ENCODE data around the gene SCT.

The SCT gene, protein sequence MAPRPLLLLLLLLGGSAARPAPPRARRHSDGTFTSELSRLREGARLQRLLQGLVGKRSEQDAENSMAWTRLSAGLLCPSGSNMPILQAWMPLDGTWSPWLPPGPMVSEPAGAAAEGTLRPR

GRCh38 chr11:626475-627307 lies at the start of gene SCT:
Gene SCT (minus strand): TSS chr11:627181. CDS start chr11:627143, 38 bp downstream.
- no peak within 1 kb of the TSS for H3K27ac ChIP-seq
- TF ChIP-seq ZFX (IDR thresholded peaks at IDR 0.05) (no peak), CTCF (conservative IDR thresholded peaks at IDR 0.05) (no peak)

- H3K27ac ChIP-seq, result no peak overlapping the region
Observed at GRCh38 chr11:674406-674805, 47.4 kb upstream of the SCT start.

DNA sequence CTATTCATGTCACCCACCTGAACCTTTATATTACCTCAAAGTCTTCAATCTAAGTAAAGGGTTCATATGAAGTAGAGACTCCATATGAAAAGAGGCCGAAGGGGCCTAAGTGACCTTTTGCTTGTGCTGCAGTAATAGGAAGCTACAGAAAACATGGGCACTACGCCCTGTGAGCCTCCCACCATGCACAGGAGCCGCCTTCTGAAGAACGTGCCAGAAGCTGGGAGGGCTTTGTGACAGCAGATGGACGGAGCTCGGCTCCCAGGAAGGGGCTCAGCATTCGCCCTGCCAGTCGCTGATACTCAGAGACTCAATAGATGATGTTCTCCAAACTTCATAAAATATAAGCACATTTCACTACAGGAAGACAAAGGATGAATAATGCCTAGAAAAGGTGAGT lies 46.9 kb upstream of the SCT start:
- no peak for TF ChIP-seq ZFX (IDR thresholded peaks at IDR 0.05)
- TF ChIP-seq CTCF (conservative IDR thresholded peaks at IDR 0.05), result no peak

More at GRCh38 chr11:674406-674805, 47.4 kb upstream of the SCT start:
- no peak for TF ChIP-seq CTCF (conservative IDR thresholded peaks at IDR 0.05)
- no peak for TF ChIP-seq ZFX (IDR thresholded peaks at IDR 0.05)

DNA sequence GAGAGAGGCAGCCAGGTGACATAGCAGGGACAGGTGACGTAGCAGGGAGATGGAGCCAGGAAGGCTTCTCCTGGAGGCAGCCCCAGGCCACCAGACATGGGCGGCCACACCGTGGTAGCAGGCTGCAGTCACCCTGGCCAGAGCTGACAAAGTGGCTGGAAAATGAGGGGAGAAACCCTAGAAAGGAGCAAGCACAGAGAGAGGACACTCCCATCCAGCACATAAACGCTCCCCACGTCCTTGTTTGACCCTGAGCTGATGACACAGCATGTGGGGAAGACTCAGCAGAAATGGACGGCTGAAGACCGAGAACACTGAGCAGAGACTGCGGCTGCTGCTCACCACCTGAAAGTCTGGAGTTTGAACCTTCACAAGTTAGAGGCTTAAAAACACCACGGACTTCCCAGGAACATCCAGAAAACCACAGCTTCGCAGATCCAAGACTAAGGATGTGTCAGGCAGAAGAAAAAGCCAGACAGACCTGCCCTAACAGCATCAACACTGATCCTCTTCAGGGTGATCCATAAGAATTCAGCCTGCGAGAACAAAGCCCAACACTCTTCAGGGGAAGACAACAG lies 38.8 kb upstream of the SCT start:
- peak overlapping the region; percentile 75 for H3K27ac ChIP-seq

More for the DNA sequence above, 46.9 kb upstream of the SCT start:
- no peak overlapping the region for H3K27ac ChIP-seq

GRCh38 chr11:665062-665703 lies 38.2 kb upstream of the SCT start:
- no peak for TF ChIP-seq ZFX (IDR thresholded peaks at IDR 0.05)
- no peak for TF ChIP-seq CTCF (conservative IDR thresholded peaks at IDR 0.05)
- peak overlapping the region; percentile 75 for H3K27ac ChIP-seq

More for the DNA sequence above, 38.8 kb upstream of the SCT start:
- no peak for TF ChIP-seq CTCF (conservative IDR thresholded peaks at IDR 0.05)
- TF ChIP-seq ZFX (IDR thresholded peaks at IDR 0.05), result no peak

DNA sequence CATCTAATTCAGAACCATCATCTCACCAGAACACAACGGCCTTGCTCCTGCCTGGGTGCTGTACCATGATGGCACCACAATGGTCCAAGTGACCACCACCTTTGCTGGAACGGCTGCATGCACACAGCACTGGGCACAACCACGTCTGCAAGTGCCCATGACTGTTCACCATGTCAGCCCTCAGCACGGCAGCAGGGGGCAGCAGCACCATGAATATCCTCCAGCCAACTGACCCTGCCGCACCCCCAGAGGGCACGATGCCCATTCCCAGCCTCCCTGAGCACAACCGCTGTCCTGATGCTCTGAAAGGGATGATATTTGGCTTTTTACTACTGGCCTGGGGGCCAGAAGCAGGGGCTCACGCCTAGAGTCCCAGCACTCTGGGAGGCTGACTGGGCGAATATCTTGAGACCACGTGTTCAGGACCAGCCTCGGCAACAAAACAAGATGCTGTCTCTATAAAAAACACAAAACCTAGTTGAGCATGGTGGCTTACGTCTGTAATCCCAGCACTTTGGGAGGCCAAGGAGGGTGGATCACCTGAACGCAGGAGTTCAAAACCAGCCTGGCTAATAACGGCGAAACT lies 35.8 kb upstream of the SCT start:
- TF ChIP-seq CTCF (conservative IDR thresholded peaks at IDR 0.05) (peak; percentile 85), ZFX (IDR thresholded peaks at IDR 0.05) (no peak)
- H3K27ac ChIP-seq, result no peak overlapping the region
